LoVo (cell line): ENCODE data around the gene ASAH2.
"Not testable (repeated sequence)": the region's sequence is repeated elsewhere in the genome, so short reads cannot be mapped to it uniquely, and the experiment has no call there.

ENCODE experiments used
- DNase-seq: peaks from one replicate; pipeline ENCODE4 v3.0.0-alpha.2; 2016; ENCODE audit warnings: low spot score

Gene ASAH2

GRCh38 chr10:50251394-50251793, at the start of gene ASAH2:
Gene ASAH2 (minus strand): TSS chr10:50251516. CDS start chr10:50248610, 2,906 bp downstream.
- DNase-seq, result no peak

GRCh38 chr10:50299948-50300669, 48.8 kb upstream of the ASAH2 start:
- DNase-seq, result no peak

- no peak for DNase-seq
Observed at GRCh38 chr10:50295367-50295766, 44.1 kb upstream of the ASAH2 start.

DNA sequence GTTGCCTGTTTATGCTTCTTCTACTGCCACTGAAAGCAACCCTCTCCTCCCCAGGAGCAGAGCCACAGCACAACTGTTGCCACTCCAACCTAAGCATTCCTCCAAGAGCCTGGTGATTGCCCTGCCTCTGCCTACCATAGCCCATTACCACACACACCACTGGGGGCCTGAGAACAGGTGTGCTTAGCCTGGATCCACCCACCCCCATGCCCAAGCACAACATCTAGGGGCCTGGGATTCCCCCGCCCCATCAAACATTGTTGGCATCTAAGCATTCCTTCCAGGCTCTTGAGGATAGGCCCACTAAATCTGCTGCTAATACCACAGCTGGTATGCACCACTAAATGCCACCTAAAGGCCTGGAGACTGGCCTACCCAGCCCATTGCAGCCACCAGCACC, 43.3 kb upstream of the ASAH2 start:
- DNase-seq, result no peak

GRCh38 chr10:50293513-50294313, 42.4 kb upstream of the ASAH2 start:
- no peak for DNase-seq

- no peak for DNase-seq
Observed at GRCh38 chr10:50291261-50291850, 40.0 kb upstream of the ASAH2 start.

- DNase-seq, result no peak
Observed at GRCh38 chr10:50289196-50289595, 37.9 kb upstream of the ASAH2 start.

GRCh38 chr10:50286996-50287803, 35.9 kb upstream of the ASAH2 start:
- no peak for DNase-seq

DNA sequence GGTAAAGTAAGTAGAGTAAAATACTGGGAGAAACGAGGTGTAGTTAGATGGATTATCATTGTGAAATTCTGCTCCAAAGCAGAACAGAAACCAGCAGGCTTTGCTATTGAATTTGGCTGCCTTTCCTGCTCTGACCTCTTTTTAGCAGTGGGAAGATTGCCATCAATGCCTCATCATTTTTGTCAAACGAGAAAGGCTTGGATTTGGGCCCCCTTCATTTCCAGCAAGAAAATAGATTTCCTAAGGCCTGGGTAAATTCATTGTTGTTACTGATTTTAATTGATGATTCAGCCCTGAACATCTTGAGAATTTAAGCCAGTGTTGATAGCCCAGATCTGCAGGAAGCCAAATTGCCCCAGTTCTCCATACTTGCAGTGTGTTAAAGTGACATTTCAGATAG, 35.2 kb upstream of the ASAH2 start:
- DNase-seq, result no peak

GRCh38 chr10:50281967-50282522, 30.7 kb upstream of the ASAH2 start:
- DNase-seq, result no peak

GRCh38 chr10:50281210-50281966, 30.1 kb upstream of the ASAH2 start:
- DNase-seq, result no peak

- no peak for DNase-seq
Observed at GRCh38 chr10:50280049-50280841, 28.9 kb upstream of the ASAH2 start.

- DNase-seq, result peak; percentile 11
Observed at GRCh38 chr10:50279489-50279888, 28.2 kb upstream of the ASAH2 start.

- DNase-seq, result peak; percentile 20
Observed at GRCh38 chr10:50275650-50276235, 24.4 kb upstream of the ASAH2 start.

- no peak for DNase-seq
Observed at GRCh38 chr10:50272531-50272930, 21.2 kb upstream of the ASAH2 start.

DNA sequence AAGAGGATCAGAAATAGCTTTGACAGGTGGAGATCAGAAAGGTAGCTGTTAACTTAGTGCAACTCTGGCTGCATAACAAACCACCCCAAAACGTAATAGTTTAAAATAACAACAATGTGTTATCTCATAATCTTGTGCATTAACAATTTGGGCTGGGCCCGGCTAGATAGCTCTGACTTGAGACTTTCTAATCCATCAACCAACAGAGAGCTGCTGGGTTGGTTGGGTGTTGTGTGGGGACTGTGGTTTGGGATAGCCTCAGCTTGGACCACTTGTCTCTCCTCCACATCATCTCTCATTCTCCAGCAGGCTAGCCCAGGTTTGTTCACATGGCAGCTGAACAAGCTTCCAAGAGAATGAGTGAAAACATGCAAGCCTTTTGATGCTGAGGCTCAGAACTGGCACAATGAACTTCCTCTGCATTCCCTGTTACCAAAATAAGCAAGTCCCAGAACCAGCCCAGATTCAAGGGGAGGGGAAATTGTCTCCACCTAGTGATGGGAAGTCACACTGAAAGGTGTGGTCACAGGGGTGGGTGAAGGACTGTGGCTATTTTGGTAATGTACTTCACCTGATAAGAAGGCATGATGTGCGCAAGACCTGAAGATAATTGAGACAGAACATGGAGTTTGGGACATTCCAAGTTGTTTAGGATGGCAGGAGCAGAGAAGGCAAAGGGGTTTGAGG, 20.4 kb upstream of the ASAH2 start:
- no peak for DNase-seq

- not testable (repeated sequence) for DNase-seq
Observed at GRCh38 chr10:50267877-50268276, 16.6 kb upstream of the ASAH2 start.

GRCh38 chr10:50262625-50263024, 11.3 kb upstream of the ASAH2 start:
- DNase-seq, result not testable (repeated sequence)

- peak; percentile 35 for DNase-seq
Observed at GRCh38 chr10:50260791-50261281, 9.5 kb upstream of the ASAH2 start.
